H1 (cell line): Measurements from ENCODE around the gene CALML4.

Experiments used
- CTCF ChIP-seq, 3 experiments: IDR thresholded peaks; 1 replicate in 2 of 3; 2 replicates in 1 of 3; pipeline versions ENCODE4 v1.5.1 to v1.6.1; 2011; ENCODE audit warnings: low read length in 3 of 3, mild to moderate bottlenecking in 3 of 3, inconsistent platforms in 2 of 3, low read depth in 1 of 3, moderate library complexity in 1 of 3; ENCODE audit not compliant: insufficient read depth in 1 of 3; ENCODE audit errors: control extremely low read depth in 1 of 3
- JUND ChIP-seq: IDR thresholded peaks from 2 replicates; pipeline ENCODE4 v1.6.1; 2011; ENCODE audit warnings: mild to moderate bottlenecking, improper control_type of control experiment, low read length
- RBBP5 ChIP-seq: IDR thresholded peaks from 2 replicates; pipeline ENCODE4 v1.7.1; 2012; ENCODE audit warnings: low read depth, mild to moderate bottlenecking, inconsistent platforms, low read length, moderate library complexity, borderline replicate concordance
- SUZ12 ChIP-seq: fragments of 200-600 bp; sonication (generic); IDR thresholded peaks from 2 replicates; pipeline ENCODE4 v1.6.1; 2012; ENCODE audit warnings: mild to moderate bottlenecking, inconsistent platforms, low read length, moderate library complexity, mixed read lengths
- TF ChIP-seq, protein P1 (sequence below): IDR thresholded peaks from 2 replicates; pipeline ENCODE4 v1.6.1; 2011; ENCODE audit warnings: low read length, improper control_type of control experiment

- TF ChIP-seq CTCF (IDR thresholded peaks at IDR 0.05; ENCODE audit: control extremely low read depth in 1 of 3, insufficient read depth in 1 of 3, low read depth in 1 of 3, low read length in 3 of 3), result no peak
- TF ChIP-seq, protein P1, sequence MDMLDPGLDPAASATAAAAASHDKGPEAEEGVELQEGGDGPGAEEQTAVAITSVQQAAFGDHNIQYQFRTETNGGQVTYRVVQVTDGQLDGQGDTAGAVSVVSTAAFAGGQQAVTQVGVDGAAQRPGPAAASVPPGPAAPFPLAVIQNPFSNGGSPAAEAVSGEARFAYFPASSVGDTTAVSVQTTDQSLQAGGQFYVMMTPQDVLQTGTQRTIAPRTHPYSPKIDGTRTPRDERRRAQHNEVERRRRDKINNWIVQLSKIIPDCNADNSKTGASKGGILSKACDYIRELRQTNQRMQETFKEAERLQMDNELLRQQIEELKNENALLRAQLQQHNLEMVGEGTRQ, result no peak
- no peak for TF ChIP-seq JUND
- no peak for TF ChIP-seq SUZ12
- TF ChIP-seq RBBP5, result no peak
Observed at GRCh38 chr15:68235022-68235421, 29.9 kb upstream of the CALML4 start.
